BJ (cell line): Measurements from ENCODE around the gene RSL1D1. TPM values are rescaled to one million over a fixed set of nuclear protein-coding genes. Genes with fewer than 3 reads are reported as not detected.

Experiments used
- CTCF ChIA-PET: fragments of 350-600 bp; formaldehyde crosslinking; extraction: SDS; loops from one replicate; lab custom pipeline; 2021; ENCODE audit warnings: antibody characterized with exemption, inconsistent platforms; lab: Yijun Ruan, JAX
- POLR2A ChIA-PET: fragments of 300-600 bp; sonication (Branson Sonifier 250); formaldehyde crosslinking; extraction: SDS; loops from one replicate; lab custom pipeline; 2021; ENCODE audit warnings: antibody characterized with exemption; lab: Charles Lee
- DNase-seq: peaks from one replicate; pipeline ENCODE4 v3.0.0-alpha.2; 2011; ENCODE audit warnings: low read depth
- H3K27me3 ChIP-seq: 2 replicates; pipeline ENCODE4 v1.6.0; 2011; ENCODE audit warnings: low read length; ENCODE audit not compliant: control insufficient read depth, insufficient read depth
- H3K36me3 ChIP-seq: 2 replicates; pipeline ENCODE4 v1.5.1; 2011; ENCODE audit warnings: low read length; ENCODE audit not compliant: control insufficient read depth, insufficient read depth
- H3K4me3 ChIP-seq: 2 replicates; pipeline ENCODE4 v1.5.1; 2011; ENCODE audit warnings: low read depth, mild to moderate bottlenecking, control low read depth, low read length
- polyA plus RNA-seq: library from polyadenylated mRNA; depleted of rRNA; stranded (reverse); fragments of >200 nt; gene quantifications from 2 replicates; pipeline ENCODE4 v1.2.3, GENCODE V29; 2011
- TF ChIP-seq, protein P1 (sequence below): IDR thresholded peaks from 2 replicates; pipeline ENCODE4 v1.5.1; 2011; ENCODE audit warnings: low read depth, mild to moderate bottlenecking, control low read depth, inconsistent platforms, low read length, moderate library complexity; ENCODE audit not compliant: insufficient read depth

RSL1D1 gene
- polyA plus RNA-seq, 1 experiment, result 36.4 TPM

- CTCF ChIA-PET, result interaction anchor here (0.8 to 3.8 kb wide), 4 partner anchors 8 to 52 kb away, joined by 3 to 24 read pairs (median 10); partner anchors contain the start of gene TXNDC11
Observed at GRCh38 chr16:11794996-11795886, 56.1 kb downstream of the RSL1D1 start.

GRCh38 chr16:11794447-11794846, 56.9 kb downstream of the RSL1D1 start:
- Histone ChIP-seq H3K36me3 (no peaks in the 10 kb centered on the region), H3K4me3 (no peak overlapping the region), H3K27me3 (no peaks in the 10 kb centered on the region)
- ChIA-PET POLR2A (no interaction called here), CTCF (no interaction called here)
- TF ChIP-seq, protein P1, sequence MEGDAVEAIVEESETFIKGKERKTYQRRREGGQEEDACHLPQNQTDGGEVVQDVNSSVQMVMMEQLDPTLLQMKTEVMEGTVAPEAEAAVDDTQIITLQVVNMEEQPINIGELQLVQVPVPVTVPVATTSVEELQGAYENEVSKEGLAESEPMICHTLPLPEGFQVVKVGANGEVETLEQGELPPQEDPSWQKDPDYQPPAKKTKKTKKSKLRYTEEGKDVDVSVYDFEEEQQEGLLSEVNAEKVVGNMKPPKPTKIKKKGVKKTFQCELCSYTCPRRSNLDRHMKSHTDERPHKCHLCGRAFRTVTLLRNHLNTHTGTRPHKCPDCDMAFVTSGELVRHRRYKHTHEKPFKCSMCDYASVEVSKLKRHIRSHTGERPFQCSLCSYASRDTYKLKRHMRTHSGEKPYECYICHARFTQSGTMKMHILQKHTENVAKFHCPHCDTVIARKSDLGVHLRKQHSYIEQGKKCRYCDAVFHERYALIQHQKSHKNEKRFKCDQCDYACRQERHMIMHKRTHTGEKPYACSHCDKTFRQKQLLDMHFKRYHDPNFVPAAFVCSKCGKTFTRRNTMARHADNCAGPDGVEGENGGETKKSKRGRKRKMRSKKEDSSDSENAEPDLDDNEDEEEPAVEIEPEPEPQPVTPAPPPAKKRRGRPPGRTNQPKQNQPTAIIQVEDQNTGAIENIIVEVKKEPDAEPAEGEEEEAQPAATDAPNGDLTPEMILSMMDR, result no peak
- DNase-seq, result no peak

More at GRCh38 chr16:11794996-11795886, 56.1 kb downstream of the RSL1D1 start:
- POLR2A ChIA-PET, result no interaction called here
- DNase-seq, result no peak
- no peaks in the 10 kb centered on the region for H3K27me3 ChIP-seq
- H3K4me3 ChIP-seq, result peak overlapping the region; percentile 85
- TF ChIP-seq, protein P1, result no peak
- H3K36me3 ChIP-seq, result no peaks in the 10 kb centered on the region

- TF ChIP-seq, protein P1, result no peak
- ChIA-PET CTCF (interaction anchor here (1.0 kb wide), 1 partner anchor 9 kb away, joined by 3 read pairs; no protein-coding TSS in a partner anchor), POLR2A (no interaction called here)
- no peak for DNase-seq
- no peaks in the 10 kb centered on the region for H3K27me3 ChIP-seq
- H3K4me3 ChIP-seq, result no peak overlapping the region
- H3K36me3 ChIP-seq, result no peaks in the 10 kb centered on the region
Observed at GRCh38 chr16:11793840-11794239, 57.5 kb downstream of the RSL1D1 start.

DNA sequence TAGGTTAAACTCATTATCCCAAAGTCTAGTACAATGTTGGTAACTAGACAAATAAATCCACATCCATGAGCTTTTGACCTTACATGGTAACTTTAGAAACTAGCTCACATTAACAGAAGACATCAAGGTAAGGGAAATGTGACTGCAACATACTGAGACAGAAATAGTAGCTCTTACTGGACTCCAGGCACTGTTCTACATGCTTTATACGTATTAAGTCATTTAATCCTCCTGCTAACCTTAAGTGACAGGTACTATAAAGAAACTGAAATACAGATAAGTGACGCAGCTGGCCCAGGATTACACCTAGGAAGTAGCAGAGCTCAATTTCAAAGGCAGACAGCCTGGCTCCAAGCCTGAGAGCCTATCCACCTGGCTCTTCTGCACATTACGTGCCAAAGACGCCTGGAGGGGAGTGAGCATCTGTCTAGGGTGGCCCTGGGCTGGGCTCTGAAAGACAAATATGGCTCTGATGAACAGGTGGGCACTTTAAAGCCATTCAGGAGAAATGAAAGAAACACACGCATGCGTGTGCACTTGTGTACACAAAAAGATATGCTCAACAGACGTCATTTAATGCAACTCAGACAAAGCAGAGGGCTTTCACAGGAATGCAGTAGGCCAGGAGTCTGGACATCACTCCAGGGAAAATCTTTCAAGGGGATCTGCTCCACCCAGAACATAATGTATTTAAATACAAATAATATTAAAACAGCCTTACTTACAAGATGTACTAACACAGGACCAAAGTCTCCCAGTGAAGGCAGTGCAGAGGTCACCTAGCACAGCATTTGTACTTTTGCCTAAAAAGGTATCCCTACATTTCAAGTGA, 58.7 kb downstream of the RSL1D1 start:
- no peak for DNase-seq
- TF ChIP-seq, protein P1, result no peak
- no peak overlapping the region for H3K4me3 ChIP-seq
- no peaks in the 10 kb centered on the region for H3K36me3 ChIP-seq
- CTCF ChIA-PET, result interaction anchor here (1.4 to 1.9 kb wide), 2 partner anchors 49 to 78 kb away, joined by 5 to 6 read pairs; no protein-coding TSS in a partner anchor
- POLR2A ChIA-PET, result interaction anchor here (1.4 kb wide), 1 partner anchor 8 kb away, joined by 3 read pairs; no protein-coding TSS in a partner anchor
- H3K27me3 ChIP-seq, result no peaks in the 10 kb centered on the region
